Right lobe of liver (tissue), 6 donors: ENCODE measurements around the gene MBD6. TPM values are rescaled to one million over a fixed set of nuclear protein-coding genes. Genes with fewer than 3 reads are reported as not detected.

Source experiments
- ATAC-seq, 4 donors: fragments of 200-7000 bp; cut with Tn5 transposase; one replicate each; pipeline ENCODE4 v1.9.1; 2020; ENCODE audit warnings: mild to moderate bottlenecking in 4 of 4, moderate library complexity in 4 of 4
- DNase-seq, 3 donors: peaks; one replicate each; pipeline ENCODE4 v3.0.0-alpha.2; 2020
- H3K27ac ChIP-seq, 3 donors: fragments of 200-600 bp; one replicate each; pipeline ENCODE4 v1.8.0; 2022
- H3K27me3 ChIP-seq, 2 donors: fragments of 200-600 bp; one replicate each; pipeline ENCODE4 v1.8.0; 2022
- H3K36me3 ChIP-seq, 4 donors: fragments of 200-600 bp; sonication (generic) in 1 of 4; one replicate each; pipeline versions ENCODE4 v1.5.1 to v1.8.0; 2017 to 2022; ENCODE audit warnings: control low read depth in 1 of 4
- H3K4me1 ChIP-seq, 4 donors: fragments of 200-600 bp; sonication (generic) in 1 of 4; one replicate each; pipeline versions ENCODE4 v1.5.1 to v1.8.0; 2017 to 2022; ENCODE audit warnings: control low read depth in 1 of 4
- H3K4me3 ChIP-seq, 3 donors: fragments of 200-600 bp; one replicate each; pipeline ENCODE4 v1.8.0; 2022
- H3K9me3 ChIP-seq, 4 donors: fragments of 200-600 bp; sonication (generic) in 1 of 4; one replicate each; pipeline versions ENCODE4 v1.5.1 to v1.8.0; 2017 to 2022; ENCODE audit warnings: control low read depth in 1 of 4
- CTCF ChIP-seq, 4 donors: fragments of 200-600 bp in 3 of 4; fragments of 450-650 bp in 1 of 4; IDR thresholded peaks; one replicate each; pipeline versions ENCODE4 v1.5.1 to v1.8.0; 2016 to 2022; ENCODE audit warnings: antibody characterized with exemption in 4 of 4, mild to moderate bottlenecking in 2 of 4
- POLR2A ChIP-seq: fragments of 450-650 bp; IDR thresholded peaks from one replicate; pipeline ENCODE4 v1.6.1; 2017; ENCODE audit warnings: antibody characterized with exemption, mild to moderate bottlenecking
- WGBS: methylation state at CpG from one replicate; pipeline ENCODE4 v1.1.6; 2018; ENCODE audit warnings: low coverage, low lambda C conversion rate; ENCODE audit not compliant: insufficient coverage; ENCODE audit errors: missing lambda C conversion rate; 5-methylcytosine and 5-hydroxymethylcytosine counted together
- intact Hi-C, 2 donors: fragments of 100-400 bp; cut with DNase I; formaldehyde crosslinking; loops; one replicate each; pipeline versions ENCODE4 v1.11.2 to v1.14.1; 2022
- total RNA-seq, 6 experiments: library from RNA; depleted of rRNA in 2 of 6; stranded (reverse); fragments of >200 nt in 2 of 6; fragmentation: NEBNext Ultra II Directional in 3 of 6; extraction: Animal tissue kit (Norgen Biotek cat#: 25700) in 3 of 6; gene quantifications; one replicate each; pipeline versions ENCODE4 v1.1.0 to v1.2.4, GENCODE V29; 2016 to 2023
- donor health status: DM: no; HTN: yes; CAD: no.
- donor health status: DM: no; HTN: no; CAD: no.
- donor health status: DM: no; HTN: no; CAD: no.
- donor health status: DM: no; HTN: yes; CAD: no.
- donor health status: DM: no; HTN: yes; CAD: no.

MBD6 gene
- total RNA-seq, 6 experiments from 2014 or later: 7.4 to 61.1 (median 39.3) TPM

DNA sequence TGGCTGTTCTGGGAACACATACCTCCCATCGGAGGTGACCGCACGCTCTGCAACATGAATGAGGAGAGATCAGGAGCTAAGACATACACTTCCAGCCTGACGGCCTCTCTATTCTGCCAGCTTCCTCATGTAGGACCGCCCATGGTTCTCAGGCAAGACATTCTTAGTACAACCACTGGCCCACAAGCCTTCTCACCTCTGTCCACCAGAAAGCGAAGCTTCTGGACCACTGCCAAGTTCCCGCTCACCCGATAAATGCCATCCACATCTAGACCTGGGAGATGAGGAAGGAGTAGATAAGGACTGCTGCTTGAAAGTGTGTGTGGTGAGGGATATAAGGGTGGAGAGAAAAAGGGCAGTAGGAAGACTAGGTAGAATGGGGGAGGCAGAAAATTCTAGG is 48.2 kb upstream of the MBD6 start:
- no peaks in the 10 kb centered on the region for H3K36me3 ChIP-seq
- ATAC-seq (no peak), DNase-seq (no peak)
- peaks cover 0 to 13% (median 5%) of the 10 kb centered on the region in 4 donors for H3K4me1 ChIP-seq
- H3K9me3 ChIP-seq: no peaks in the 10 kb centered on the region
- 80% methylated on average over 4 of the region's 8 CpGs for WGBS
- H3K27ac ChIP-seq: no peak overlapping the region
- no peak overlapping the region for H3K4me3 ChIP-seq
- H3K27me3 ChIP-seq: peaks cover 0 to 14% of the 10 kb centered on the region in 2 donors
- TF ChIP-seq POLR2A (no peak), CTCF (IDR thresholded peaks at IDR 0.05) (no peak)
- intact Hi-C loops: no loop called here

DNA sequence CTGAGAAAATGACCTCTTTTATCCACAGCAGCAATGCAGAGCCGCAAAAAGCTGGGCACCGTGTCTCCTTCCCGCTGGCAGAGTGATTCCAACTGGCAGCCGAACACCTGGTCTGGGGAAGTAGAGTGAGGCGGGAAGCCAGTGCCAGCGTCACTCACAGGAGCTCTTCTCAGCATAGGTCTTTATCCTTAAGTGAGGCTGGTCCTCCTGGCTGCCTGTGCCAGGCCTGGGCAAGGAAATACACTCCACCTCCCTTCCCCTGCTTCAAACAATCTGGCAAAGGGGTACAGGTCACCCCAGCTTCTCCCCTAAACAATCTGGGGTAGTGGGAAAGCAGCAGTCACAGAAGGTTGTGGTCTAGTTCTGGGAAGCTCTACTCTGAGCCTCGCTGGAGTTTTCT is 47.8 kb upstream of the MBD6 start:
- WGBS: 100% methylated on average over 1 of the region's 7 CpGs
- no peak overlapping the region for H3K27ac ChIP-seq
- H3K36me3 ChIP-seq: no peaks in the 10 kb centered on the region
- TF ChIP-seq POLR2A: no peak
- TF ChIP-seq CTCF (IDR thresholded peaks at IDR 0.05): no peak
- ATAC-seq (no peak), DNase-seq (no peak)
- intact Hi-C loops: no loop called here
- H3K4me3 ChIP-seq: no peak overlapping the region
- peaks cover 0 to 13% (median 5%) of the 10 kb centered on the region in 4 donors for H3K4me1 ChIP-seq
- peaks cover 0 to 14% of the 10 kb centered on the region in 2 donors for H3K27me3 ChIP-seq
- H3K9me3 ChIP-seq: no peaks in the 10 kb centered on the region

DNA sequence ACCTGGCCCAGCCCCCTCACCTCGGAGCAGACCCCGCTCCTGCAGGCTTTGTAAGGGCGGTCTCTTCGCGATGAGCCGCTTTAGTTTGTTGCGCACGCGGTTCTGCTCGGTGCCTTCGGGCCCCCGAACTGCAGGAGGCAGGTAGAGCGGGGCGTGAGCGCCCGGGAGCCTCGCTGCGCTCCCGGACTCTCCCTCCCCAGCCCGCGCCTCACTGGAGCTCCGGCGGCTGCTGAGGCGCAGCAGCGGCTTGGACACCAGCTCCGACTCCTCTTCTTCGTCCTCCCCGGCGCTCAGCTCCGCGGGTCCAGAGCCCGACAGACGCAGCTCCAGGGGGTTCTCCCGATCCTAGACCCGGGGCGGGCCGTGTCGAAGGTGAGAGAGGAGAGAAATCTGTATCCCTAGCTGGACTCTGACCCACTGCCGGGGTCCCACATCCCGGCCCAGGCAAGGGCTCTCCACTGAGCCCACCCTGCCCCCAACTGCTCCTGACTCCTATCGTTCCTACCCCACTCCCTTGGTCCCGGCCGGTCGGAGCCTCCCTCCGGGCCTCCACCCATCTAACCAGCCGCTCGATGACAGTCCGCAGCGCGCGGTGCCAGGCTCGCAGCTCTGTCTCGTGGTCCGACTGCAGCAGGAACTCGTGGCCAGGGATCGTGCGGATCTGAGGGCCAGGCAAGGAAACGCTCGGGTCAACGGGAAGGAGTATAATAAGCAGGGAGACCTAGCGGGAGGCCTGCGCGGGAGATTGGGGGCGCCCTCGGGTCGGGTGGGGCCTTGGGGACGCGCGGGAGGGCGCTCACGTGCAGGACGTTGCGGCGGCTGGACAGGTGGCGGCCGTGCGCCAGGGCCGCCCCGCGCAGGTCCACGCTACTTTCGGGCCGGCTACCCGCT is 47.1 kb upstream of the MBD6 start:
- 10% methylated on average over 40 of the region's 84 CpGs for WGBS
- Histone ChIP-seq H3K27me3 (peaks cover 0 to 14% of the 10 kb centered on the region in 2 donors), H3K4me3 (peak overlapping the region; percentile 25 to 42 (median 29)), H3K9me3 (no peaks in the 10 kb centered on the region), H3K27ac (no peak overlapping the region), H3K36me3 (no peaks in the 10 kb centered on the region), H3K4me1 (peaks cover 0 to 13% (median 5%) of the 10 kb centered on the region in 4 donors)
- TF ChIP-seq POLR2A: no peak
- TF ChIP-seq CTCF (IDR thresholded peaks at IDR 0.05): no peak
- intact Hi-C loops: no loop called here
- DNase-seq (peak in 1 of 3 donors; percentile 54), ATAC-seq (peak; percentile 44 to 65 (median 54))

DNA sequence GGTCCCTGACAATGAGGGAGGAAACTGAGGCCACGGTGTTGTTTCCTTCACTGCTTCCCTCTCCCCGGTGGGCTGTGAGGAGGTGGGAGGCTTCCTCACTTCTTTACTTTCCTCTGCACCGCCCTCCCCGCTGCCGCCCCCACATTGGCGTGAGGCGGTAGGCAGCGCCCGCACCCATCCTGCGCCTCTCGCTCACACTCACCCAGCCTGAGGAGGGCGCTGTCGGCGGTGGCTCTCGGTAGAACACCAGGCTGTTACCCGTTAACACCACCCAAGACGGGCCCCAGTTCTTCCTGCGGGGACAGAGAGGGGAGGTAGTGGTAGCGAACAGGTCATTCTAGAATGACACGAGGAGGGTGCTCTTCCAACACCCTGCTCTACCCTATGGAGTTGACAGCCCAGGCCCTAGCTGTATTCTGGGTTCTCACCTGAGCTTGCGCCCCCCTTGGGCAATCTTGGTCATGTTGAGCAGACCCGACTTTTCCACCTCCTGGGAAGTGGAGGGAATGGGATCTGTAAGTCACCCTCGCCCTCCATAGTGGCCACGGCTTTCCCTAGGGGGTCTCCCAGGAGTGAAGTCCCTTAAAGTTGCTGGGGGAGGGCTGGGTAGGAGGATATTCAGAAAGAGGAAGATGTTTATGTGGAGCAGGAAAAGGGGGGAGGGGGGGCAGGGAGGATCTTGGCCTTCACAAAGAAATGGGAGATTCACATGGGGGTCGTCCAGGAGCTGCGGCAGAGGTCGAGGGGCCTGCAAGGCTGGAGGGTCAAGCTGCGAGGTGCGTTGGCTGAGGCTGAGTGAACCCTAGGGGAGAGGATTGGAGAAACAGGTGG is 46.2 kb upstream of the MBD6 start:
- TF ChIP-seq CTCF (IDR thresholded peaks at IDR 0.05) (peak in 2 of 4 donors; percentile 12 to 25), POLR2A (no peak)
- Histone ChIP-seq H3K9me3 (no peaks in the 10 kb centered on the region), H3K27me3 (peaks cover 0 to 14% of the 10 kb centered on the region in 2 donors), H3K27ac (peak overlapping the region; percentile 26 to 73 (median 66)), H3K36me3 (no peaks in the 10 kb centered on the region), H3K4me3 (peak overlapping the region; percentile 25 to 42 (median 29)), H3K4me1 (peaks cover 0 to 13% (median 5%) of the 10 kb centered on the region in 4 donors)
- DNase-seq (peak in 1 of 3 donors; percentile 42), ATAC-seq (peak; percentile 2 to 11 (median 6))
- intact Hi-C loops: no loop called here
- 23% methylated on average over 25 of the region's 29 CpGs for WGBS
